NCI-H2227 treated with DMSO at 0.1 percent for 48 hours (cell line): ENCODE results near the gene EIF2B1.
"Not testable (repeated sequence)": the region's sequence is repeated elsewhere in the genome, so short reads cannot be mapped to it uniquely, and the experiment has no call there.

Experiments
- DNase-seq: peaks from one replicate; lab custom pipeline; 2025; lab: John Stamatoyannopoulos, UW

The EIF2B1 gene

GRCh38 chr12:123617580-123617979, 15.9 kb downstream of the EIF2B1 start:
- no peak for DNase-seq

DNA sequence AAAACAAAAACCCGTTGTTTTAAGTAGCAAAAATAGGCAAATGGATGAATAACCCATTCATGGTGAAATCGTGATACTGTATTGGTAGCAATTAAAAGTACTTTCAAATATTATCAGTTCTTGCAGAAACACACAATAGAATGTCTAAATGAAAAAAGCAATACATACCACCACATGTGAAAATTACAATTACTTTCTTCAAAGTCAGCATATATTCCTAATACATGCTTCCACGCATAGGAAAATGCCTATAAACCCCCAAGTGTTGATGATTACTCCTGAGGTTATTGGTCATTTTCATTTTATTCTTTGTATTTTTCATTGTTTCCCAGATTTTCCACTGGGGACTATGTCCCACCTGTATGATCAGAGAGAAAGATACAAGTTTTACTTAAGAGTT, 16.3 kb downstream of the EIF2B1 start:
- no peak for DNase-seq

DNA sequence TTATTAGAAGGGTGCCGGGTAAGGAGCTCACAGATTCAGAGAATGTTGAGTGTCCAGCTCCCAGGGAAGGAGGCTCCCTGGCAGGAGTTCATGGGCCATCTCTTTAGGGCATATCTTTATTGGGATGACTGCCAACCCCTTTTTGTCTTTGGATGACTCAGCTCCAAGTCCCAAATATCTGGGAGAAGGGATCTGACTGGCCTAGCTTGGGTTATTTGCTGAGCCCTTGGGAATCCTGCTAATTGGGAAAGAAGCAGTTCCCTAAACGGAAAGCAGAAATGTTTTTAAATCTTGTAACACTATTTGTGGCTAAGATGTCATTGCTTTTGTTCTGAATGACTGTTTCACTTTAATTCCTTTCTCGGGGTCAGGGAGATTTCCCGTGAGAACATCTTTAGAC, 19.0 kb downstream of the EIF2B1 start:
- DNase-seq, result no peak

DNA sequence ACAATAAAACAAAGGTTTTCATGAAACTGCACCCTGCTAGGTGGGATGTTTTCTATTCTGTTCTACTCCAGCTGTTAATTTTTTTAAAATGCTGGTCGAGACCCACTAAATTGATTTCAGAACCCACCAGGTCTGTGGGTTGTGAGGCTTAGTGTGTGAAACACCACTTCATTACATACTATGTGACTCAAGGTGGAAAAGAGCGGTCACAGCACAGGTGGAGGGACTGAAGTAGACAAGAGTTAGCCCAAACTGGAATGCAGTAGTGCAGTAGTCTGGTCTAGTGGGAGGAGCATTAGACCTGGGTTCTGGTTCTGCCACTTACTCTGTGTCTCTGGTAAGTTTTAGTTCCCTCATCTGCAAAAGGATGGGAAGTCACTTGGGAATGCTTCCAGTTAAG, 19.4 kb downstream of the EIF2B1 start:
- no peak for DNase-seq

DNA sequence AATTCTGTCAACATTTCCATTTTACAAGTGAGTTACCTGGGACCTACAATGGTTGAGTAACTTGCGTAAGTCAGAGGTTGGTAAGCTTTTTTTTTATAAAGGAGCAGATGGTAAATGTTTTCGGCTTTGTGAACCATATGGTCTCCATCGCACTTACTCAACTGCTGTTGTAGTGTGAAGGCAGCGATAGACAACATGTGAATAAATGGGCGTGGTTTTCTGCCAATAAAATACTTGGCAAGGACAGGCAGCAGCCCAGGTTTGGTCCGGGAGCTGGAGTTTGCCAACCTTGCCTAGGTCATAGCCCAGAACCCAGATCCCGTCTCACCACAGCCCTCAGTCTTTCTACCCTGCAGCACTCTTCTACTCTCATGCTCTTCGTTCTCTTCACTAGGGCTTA, 25.3 kb downstream of the EIF2B1 start:
- no peak for DNase-seq

GRCh38 chr12:123607756-123608155, 25.7 kb downstream of the EIF2B1 start:
- no peak for DNase-seq

DNA sequence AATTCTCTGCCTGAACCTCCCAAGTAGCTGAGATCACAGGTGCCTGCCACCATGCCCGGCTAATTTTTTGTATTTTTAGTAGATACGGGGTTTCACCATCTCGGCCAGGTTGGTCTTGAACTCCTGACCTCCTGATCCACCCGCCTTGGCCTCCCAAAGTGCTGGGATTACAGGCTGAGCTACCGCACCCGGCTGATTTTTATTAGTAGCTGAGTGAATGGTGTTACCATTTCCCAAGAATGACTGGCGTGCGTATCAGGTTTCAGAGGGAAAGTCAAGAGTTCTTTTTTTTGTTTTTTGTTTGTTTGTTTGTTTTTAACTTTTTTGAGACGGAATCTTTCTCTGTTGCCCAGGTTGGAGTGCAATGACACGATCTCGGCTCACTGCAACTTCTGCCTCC, 30.0 kb downstream of the EIF2B1 start:
- DNase-seq, result not testable (repeated sequence)

DNA sequence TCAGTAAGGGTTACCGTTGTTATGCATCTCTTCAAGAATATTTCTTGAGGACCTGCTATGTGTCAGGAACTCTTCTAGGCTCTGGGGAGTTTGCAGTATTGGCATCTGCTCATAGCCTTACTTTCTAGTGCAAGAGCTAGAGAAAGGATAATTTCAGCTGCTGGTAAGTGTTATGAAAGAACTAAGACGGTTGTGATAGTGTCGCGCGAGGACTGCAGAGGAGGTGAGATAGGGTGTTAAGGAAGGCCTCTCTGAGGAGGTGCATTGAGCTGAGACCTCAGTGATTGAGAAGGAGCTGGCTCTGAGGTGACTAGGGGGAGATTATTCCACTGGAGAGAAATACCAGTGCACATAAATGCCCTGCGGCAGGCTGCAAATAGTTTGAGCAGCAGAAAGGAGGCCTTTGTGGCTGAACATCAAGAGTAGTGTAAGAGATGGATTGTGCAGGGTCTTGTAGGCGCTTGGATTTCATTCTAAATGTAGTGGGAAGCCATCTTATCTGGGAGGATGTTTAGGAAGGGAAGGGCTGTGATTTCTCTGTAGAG, 30.8 kb downstream of the EIF2B1 start:
- no peak for DNase-seq

GRCh38 chr12:123601602-123602489, 31.6 kb downstream of the EIF2B1 start, which contains the start of gene DDX55:
TSS of gene DDX55 (plus strand) at chr12:123602099. CDS start at chr12:123602149, 50 bp downstream.
- peak; percentile 81 for DNase-seq

DNA sequence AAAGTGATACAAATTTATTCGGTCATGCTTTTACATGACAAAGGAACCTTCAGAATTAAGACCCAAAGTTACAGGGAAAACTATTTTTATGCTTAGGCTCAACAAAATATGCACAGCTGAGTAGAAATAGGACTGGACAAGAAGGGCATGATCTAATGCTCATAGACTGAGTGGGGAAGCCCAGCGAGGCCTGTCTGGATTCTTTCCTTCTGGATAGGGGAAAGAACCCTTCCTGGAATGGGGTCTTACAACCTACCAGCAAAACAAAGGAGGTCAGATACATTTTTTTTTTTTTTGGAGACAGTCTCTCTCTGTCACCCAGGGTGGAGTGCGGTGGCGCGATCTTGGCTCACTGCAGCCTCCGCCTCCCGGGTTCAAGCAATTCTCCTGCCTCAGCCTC, 33.8 kb downstream of the EIF2B1 start:
- no peak for DNase-seq

GRCh38 chr12:123599310-123599709, 34.2 kb downstream of the EIF2B1 start:
- no peak for DNase-seq

GRCh38 chr12:123598522-123598921, 35.0 kb downstream of the EIF2B1 start:
- DNase-seq, result no peak

GRCh38 chr12:123597100-123597499, 36.4 kb downstream of the EIF2B1 start:
- DNase-seq, result no peak

DNA sequence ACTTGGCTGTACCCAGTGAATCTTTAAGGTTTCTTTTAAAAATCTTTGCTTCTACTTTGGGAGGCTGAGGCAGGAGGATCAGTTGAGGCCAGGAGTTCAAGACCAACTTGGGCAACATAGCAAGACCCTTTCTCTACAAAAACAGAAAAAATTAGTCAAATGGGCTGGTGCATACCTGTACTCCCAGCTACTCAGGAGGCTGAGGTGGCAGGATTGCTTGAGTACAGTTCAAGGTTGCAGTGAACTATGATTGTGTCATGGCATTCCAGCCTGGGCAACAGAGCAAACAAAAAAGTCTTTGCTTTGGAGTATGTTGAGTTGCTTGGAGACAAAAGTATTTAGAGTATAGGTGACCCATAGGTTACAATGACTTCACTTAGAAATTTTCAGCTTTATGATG, 37.8 kb downstream of the EIF2B1 start:
- no peak for DNase-seq

GRCh38 chr12:123591702-123592481, 41.6 kb downstream of the EIF2B1 start:
- DNase-seq, result no peak

- no peak for DNase-seq
Observed at GRCh38 chr12:123580772-123581171, 52.7 kb downstream of the EIF2B1 start.

GRCh38 chr12:123578829-123579228, 54.7 kb downstream of the EIF2B1 start:
- not testable (repeated sequence) for DNase-seq

- DNase-seq, result no peak
Observed at GRCh38 chr12:123578243-123578642, 55.2 kb downstream of the EIF2B1 start.

DNA sequence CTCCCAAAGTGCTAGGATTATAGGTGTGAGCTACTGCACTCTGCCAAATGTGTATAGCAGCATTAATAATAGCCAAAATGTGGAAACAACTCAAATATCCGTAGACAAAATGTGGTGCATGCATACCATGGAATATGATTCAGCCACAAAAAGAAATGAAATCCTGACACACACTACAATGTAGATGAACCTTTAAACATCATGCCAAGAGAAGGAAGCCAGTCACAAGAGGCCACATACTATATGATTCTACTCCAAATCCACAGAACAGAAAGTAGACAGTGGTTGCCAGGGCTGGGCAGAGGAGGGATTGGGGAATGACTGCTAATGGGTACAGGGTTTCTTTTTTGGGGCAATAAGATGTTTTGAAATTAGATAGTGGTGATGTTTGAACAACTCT, 56.9 kb downstream of the EIF2B1 start:
- no peak for DNase-seq

- no peak for DNase-seq
Observed at GRCh38 chr12:123573870-123574269, 59.6 kb downstream of the EIF2B1 start.

- DNase-seq, result no peak
Observed at GRCh38 chr12:123572391-123572790, 61.1 kb downstream of the EIF2B1 start.

DNA sequence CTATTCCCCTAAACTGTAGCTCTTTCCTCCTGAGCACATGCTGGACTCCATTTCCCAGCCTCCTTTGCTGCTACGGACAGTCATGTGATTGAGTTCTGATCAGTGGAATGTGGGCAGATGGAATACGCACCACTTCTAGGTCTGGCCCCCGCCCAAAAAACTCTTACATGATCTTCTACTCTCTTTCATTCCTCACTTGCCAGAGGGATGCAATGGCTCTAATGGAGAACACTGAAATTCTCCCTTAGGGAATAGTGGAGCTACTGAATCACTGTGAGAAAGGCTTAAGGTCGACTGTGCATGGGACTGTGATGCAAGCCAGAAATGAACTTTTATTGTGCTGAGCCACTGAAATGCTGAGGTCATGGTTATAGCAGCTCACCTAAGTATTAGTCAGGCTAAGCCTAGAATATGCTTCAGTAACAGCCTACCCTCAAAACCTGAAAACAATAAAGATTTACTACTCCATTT, 62.1 kb downstream of the EIF2B1 start:
- peak; percentile 39 for DNase-seq
